Gastroesophageal sphincter (tissue), 3 donors: ENCODE data around the gene FOLR1.

ENCODE experiments used
- CTCF ChIP-seq, 4 experiments: fragments of 200-600 bp in 2 of 4; fragments of 450-650 bp in 2 of 4; sonication (generic) in 1 of 4; IDR thresholded peaks; one replicate each; pipeline ENCODE4 v1.5.1; 2017 to 2019; ENCODE audit warnings: antibody characterized with exemption in 4 of 4, mild to moderate bottlenecking in 2 of 4, moderate library complexity in 2 of 4
- POLR2AphosphoS5 ChIP-seq: sonication (generic); formaldehyde crosslinking; IDR thresholded peaks from one replicate; pipeline ENCODE4 v1.6.1; 2017; ENCODE audit warnings: antibody characterized with exemption

GRCh38 chr11:72244361-72245262 is 52.7 kb downstream of the FOLR1 start:
- TF ChIP-seq POLR2AphosphoS5 (no peak), CTCF (IDR thresholded peaks at IDR 0.05) (no peak)
